ENCODE data around the gene CCR5AS.

DNA sequence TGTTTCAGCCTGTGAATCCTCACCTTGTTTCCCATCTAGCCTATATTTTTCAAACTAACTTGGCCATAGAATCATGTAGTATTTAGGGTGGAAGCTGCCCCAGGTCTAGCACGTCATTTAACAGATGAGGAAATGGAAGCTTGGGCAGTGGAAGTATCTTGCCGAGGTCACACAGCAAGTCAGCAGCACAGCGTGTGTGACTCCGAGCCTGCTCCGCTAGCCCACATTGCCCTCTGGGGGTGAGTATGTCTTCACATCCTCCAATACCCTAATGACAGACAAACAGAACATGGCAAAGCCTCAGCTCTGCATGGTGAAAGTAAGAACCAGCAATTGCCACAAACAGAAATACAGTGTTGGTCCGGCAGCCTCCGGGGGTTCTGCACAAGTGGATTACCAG, 38.3 kb downstream of the CCR5AS start:
- TF ChIP-seq, protein P1, sequence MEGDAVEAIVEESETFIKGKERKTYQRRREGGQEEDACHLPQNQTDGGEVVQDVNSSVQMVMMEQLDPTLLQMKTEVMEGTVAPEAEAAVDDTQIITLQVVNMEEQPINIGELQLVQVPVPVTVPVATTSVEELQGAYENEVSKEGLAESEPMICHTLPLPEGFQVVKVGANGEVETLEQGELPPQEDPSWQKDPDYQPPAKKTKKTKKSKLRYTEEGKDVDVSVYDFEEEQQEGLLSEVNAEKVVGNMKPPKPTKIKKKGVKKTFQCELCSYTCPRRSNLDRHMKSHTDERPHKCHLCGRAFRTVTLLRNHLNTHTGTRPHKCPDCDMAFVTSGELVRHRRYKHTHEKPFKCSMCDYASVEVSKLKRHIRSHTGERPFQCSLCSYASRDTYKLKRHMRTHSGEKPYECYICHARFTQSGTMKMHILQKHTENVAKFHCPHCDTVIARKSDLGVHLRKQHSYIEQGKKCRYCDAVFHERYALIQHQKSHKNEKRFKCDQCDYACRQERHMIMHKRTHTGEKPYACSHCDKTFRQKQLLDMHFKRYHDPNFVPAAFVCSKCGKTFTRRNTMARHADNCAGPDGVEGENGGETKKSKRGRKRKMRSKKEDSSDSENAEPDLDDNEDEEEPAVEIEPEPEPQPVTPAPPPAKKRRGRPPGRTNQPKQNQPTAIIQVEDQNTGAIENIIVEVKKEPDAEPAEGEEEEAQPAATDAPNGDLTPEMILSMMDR (IDR thresholded peaks at IDR 0.05): no peak
- TF ChIP-seq EP300 (IDR thresholded peaks at IDR 0.05) (no peak), POLR2A (IDR thresholded peaks at IDR 0.05) (no peak)

Measured in suprapubic skin (tissue), 3 donors.